GM19240 (cell line): ENCODE measurements around the gene ATP11A.
A peak's percentile ranks its signal among the peaks of the same experiment; 100 is the strongest.

Experiments used
- DNase-seq: peaks from one replicate; pipeline ENCODE4 v3.0.0; 2011; ENCODE audit warnings: low spot score; ENCODE audit not compliant: insufficient read length

ATP11A gene

DNA sequence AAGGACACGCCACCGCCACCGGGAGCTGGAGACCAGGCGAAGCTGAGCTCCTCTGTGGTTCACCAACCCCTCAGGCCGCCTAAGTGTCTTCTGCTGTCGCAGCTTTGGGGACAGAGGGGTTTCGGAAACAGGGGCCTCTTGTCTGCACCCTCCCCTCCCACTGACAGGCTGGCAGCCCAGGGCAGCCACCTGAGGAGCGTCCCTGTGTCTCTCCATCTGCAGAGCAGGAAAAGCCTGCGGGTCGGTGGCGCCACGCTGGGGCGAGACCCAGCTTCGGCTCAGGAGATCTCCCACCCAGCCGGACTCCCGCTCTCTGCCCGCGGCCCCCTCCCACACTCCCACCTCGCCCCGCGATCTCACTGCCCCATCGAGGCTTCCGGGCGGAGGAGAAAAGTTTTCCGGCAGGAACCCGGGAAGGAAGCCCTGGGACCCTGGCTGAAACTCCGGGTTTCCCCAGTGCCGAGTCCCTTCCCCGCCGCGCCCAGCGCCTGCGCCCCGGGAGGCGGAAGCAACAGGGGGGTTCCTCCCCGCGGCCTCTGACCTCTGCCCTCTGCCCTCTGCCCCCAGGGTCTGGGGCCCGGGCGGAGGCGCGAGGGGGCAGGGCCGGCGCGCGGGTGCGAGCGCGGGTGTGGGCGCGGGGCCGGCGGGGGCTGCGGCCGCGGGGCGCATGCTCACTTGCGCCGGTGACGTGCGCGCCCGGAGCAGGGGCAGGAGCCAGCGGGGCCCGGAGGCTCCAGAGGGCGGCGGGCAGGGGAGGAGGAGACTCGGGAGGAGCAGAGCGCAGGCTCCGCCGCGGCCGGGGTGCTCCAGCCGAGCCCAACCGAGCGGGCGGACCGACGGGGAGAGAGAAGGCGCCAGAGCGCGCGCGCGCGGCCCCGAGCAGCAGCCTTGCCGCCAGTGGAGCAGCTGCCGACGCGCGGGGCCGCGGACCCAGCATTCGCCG, at the start of gene ATP11A:
ATP11A (plus strand) TSS at position 736 of the 943 bp plus-strand sequence. CDS start 379 bp downstream, outside the sequence.
- peak; percentile 94 for DNase-seq

- DNase-seq: no peak
These were observed 48.3 kb upstream of the ATP11A start for GRCh38 chr13:112641456-112642089.

- DNase-seq: no peak
These were observed 47.8 kb upstream of the ATP11A start for GRCh38 chr13:112642090-112642460.

DNA sequence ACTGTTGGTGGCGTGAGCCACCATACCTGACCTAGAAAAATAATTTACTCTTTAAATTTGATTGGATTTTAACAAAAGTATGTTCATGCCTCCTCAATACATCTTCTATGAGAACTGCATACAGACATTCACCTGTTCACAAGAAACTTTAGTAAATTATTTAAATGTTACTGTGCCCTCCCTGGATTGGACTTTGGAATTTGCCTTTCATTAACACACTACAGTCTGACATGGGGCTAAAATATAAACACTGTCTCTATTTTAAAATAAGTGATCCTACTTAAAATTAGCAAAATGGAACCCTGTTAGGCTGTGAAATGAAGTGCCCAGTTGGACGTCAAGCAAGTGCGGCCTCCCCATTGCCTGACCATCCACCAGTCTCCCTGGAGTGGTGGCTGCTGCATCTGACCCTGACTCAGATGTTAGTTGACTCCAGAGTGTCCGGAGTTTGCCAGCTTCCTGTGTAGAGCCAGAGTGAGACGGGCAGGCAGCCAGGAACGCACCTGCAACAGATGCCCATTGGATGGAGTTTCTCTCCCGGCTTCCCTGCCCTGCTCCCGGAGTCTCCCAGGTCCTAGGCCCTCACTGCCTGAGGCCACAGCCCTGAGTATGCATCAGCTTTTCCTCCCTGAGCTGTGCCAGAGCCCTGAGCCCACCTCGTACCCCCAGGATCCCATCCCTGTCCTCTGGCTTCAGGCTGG, 45.9 kb upstream of the ATP11A start:
- DNase-seq: no peak

GRCh38 chr13:112645327-112645914, 44.4 kb upstream of the ATP11A start:
- DNase-seq: no peak

GRCh38 chr13:112647256-112647655, 42.6 kb upstream of the ATP11A start:
- DNase-seq: no peak

DNA sequence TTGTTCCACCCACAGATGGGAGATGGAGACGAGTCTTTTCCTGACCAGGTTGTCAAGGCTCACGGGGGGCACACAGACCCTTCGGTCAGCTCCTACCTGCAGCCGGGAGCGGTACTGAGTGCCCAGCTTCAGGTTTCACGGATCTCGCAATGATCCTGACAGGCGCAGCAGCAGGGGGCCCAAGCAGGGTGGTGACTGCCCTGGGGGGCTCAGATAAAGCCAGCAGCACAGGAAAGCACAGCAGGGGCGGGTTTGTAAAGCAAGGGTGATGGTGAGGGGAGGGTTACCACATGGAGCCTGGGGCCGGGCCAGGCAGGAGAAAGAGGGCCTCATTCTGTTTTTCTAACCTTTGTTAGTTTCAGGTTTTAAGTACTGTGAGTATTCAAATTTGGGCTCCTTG, 41.7 kb upstream of the ATP11A start:
- no peak for DNase-seq

DNA sequence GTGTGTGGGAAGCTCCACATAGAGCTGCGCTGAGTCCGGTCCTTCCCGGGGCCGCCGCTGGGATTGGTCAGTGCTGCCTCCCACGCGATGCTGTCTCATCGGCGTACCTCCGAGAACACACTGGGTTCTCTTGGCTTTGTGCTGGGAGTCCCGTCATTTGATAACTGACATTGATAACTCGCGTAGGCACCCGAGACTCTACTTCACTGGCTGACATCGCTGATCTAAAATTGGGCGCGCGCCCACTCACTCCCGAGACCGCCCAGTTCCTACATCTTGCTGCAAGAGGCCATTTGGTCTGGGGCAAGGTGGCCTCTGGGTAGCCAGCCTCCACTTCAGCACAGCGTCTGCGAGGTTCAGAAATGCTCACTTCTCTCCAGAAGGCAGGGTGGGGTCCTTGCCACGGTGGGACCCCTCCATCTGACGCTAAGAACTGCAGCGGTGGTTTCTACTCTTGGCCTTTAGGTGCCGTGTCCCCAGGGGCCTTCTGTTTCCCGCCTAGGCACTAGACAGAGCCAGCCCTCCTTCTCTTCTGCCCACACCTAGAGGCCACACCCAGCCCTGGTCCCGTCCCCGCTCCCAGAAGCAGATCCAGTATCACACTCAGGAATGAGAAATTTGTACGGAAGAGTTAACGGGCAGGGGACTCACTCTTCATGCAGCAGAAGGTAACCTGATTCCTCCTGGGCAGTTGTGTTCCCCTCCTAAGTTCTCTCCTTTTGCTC, 40.7 kb upstream of the ATP11A start:
- no peak for DNase-seq

DNA sequence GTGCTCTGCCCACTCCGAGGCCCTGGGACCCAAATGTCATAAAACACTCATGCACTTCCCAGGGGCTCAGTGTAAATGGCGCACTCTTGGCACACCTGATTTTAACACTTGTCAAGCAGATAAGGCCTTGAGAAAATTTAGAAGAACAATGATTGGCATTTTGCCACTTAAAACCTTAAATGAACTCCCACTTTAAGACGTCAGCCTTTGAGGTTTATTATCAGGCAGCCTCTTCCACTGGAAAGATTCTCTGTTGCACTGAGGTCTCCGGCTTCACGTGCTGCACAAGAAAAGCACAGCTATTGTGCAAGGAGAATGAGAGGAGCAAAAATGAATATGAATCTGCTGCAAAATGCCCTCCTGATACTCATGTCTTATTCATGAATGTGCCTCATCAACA, 38.5 kb upstream of the ATP11A start:
- no peak for DNase-seq

DNA sequence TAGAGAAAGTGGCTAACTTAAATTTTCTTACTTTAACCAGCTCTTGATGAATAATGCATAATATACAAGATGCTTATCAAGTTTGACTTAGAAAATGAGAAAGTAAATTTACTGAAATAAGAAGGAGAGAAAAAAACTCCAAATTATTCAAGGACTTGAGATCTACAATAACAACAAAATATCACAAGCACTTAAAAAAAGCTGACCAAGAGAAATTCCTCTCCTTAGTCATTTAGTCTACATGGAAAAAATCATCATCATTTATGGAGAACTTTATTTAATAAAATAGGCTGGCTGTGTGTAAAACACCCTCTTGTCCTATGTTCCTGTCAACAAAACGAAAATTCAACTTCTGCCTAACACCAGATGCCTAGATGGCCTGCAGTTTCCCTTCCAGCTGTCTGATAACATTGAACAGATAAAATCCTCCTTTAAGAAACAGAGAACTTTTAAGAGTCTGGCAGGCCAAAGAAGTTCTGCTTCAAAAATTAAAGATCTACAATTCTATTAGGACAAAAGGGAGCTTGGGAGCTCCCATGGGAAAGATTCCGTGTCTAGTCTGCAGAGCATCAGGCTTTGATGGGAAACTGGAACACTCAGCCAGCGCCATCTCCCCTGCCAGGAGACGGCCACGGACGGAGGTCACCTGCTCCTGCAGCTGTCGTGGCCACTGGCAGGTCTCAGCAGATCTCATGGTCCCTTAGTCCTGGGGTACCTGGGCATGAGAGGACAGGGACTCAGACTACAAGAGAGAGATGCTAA, 37.9 kb upstream of the ATP11A start:
- no peak for DNase-seq

DNA sequence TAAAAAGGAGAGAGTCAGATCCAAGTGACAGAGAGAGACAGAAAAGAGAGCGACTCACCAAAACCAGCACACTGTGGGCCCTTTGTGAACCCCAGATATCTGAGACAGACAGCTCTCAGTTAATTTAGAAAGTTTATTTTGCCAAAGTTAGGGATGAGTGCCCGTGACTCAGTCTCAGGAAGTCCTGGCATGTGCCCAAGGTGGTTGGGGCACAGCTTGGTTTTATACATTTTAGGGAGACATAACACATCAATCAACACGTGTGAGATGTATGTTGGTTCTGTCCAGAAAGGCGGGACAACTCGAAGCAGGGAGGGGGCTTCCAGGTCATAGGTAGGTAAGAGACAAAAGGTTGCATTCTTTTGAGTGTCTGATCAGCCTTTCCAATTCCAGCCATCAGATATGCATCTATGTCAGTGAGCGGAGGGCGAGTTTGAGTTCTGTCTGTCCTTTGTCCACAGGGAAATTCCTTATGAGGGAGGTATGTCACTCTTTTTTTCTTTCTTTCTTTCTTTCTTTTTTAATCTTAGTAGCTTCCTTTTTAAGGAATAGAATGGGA, 37.2 kb upstream of the ATP11A start:
- no peak for DNase-seq

DNA sequence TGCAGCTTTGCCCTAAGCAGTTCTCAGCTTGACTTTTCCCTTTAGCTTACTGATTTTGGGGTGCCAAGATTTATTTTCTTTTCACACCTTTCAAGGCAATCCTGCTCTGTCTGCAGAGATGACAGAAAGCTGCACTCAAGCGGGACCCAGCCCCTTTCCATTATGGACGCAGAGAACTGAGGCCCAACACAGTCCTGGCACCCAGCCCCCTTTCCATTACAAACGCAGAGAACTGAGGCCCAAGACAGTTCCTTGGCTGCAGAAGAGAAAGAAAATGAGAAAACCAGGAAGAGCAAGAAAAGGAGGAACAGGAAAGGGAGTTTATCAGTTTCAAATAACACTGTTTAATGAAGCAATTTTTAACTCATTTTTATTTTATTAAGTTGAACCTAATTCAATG, 36.8 kb upstream of the ATP11A start:
- DNase-seq: no peak

GRCh38 chr13:112655913-112656312, 33.9 kb upstream of the ATP11A start:
- no peak for DNase-seq

GRCh38 chr13:112657850-112658445, 31.9 kb upstream of the ATP11A start:
- no peak for DNase-seq

- no peak for DNase-seq
These were observed 31.0 kb upstream of the ATP11A start for GRCh38 chr13:112658808-112659207.

DNA sequence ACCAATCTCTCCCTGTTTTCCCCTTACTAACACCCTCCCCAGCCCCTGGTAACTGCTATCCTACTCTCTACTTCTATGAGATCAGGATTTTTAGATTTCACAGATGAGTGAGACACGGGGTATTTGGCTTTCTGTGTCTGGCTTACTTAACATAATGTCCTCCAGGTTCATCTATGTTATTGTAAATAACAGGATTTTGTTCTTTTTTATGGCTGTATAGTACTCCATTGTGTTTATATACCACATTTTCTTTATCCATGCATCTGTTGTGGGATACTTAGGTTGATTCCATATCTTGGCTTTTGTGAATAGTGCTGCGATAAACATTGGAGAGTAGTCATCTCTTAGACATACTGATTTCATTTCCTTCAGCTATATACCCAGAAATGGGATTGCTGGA, 28.5 kb upstream of the ATP11A start:
- DNase-seq: no peak

DNA sequence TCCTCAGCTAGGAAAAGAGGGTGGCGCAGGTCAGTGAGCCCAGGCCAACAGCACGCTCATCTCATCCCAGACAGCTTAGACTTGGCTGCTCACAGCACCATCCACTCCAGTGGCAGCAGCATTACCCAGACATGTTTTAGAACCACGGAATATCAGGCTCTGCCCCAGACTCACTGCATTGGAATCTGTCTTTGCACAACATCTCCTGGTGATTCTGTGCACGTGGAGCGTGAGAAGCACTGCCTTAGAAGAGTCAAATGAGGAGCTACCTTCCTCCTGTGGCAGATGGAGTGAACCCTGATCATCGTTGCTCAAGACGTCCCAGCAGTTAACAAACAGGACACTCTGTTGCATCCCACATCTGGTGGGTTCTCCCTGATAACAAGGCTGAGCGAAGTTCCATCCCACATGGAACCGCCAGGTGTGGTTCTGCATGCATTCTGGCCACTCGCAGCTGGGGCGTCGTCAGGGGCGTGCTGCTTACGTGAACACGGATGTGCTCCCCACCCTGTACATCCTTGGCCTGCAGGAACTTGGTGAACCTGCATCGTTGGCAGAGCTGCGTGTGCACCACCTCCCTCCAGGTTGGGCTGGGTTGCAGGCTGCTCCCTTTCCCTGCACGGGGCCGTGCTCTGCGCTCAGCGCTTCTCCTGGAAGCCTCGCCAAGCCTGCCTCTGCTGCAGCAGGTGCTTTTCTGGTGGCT, 25.2 kb upstream of the ATP11A start:
- no peak for DNase-seq

DNA sequence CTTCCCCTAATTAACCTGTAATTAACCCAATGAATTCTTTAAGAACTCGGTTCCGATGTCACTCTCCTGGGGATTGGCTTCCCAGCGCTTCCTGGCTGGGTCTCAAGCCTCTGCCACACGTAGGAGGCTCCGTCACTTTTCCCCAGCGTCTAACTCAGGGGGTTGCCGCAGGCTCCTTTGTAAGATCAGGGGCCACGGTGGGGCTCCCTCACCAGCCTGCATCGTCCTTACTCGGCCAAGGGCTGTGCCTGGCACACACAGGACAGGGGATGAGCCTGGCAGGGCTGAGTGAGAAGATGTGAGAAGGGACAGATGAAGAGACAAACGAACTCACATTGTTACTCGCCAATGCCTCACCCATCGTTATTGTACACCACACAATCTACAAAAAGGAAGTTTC, 20.9 kb upstream of the ATP11A start:
- no peak for DNase-seq

- no peak for DNase-seq
These were observed 19.8 kb upstream of the ATP11A start for GRCh38 chr13:112669881-112670499.
